HEK293 (cell line): ENCODE results near the gene ARMC8.

Source experiments
- CTCF ChIA-PET: fragments of 350-600 bp; formaldehyde crosslinking; extraction: SDS; loops from one replicate; lab custom pipeline; 2021; ENCODE audit warnings: antibody characterized with exemption; lab: Yijun Ruan, JAX
- POLR2A ChIA-PET: fragments of 300-600 bp; formaldehyde crosslinking; extraction: SDS; loops from one replicate; lab custom pipeline; 2020; ENCODE audit warnings: antibody characterized with exemption, inconsistent platforms; lab: Yijun Ruan, JAX
- H3K27ac ChIP-seq: fragments of 200-500 bp; sonication (Bioruptor generic); 2 replicates; pipeline ENCODE4 v1.5.1; 2014; ENCODE audit warnings: low read depth, low read length, control low read depth, inconsistent platforms; ENCODE audit errors: extremely low read depth
- H3K36me3 ChIP-seq, 2 experiments: fragments of 200-500 bp in 1 of 2; sonication (Bioruptor generic) in 1 of 2; 1 replicate in 1 of 2; 2 replicates in 1 of 2; pipeline ENCODE4 v1.5.1; 2014 to 2017; ENCODE audit warnings: inconsistent platforms in 2 of 2, low read length in 2 of 2; ENCODE audit not compliant: control insufficient read depth in 2 of 2, insufficient read depth in 1 of 2
- H3K4me1 ChIP-seq: fragments of 200-500 bp; sonication (Bioruptor generic); 2 replicates; pipeline ENCODE4 v1.5.1; 2014; ENCODE audit warnings: mild to moderate bottlenecking, low read length, inconsistent platforms; ENCODE audit not compliant: control insufficient read depth, insufficient read depth
- H3K4me3 ChIP-seq: 2 replicates; pipeline ENCODE4 v1.5.1; 2011; ENCODE audit warnings: low read depth, mild to moderate bottlenecking, control low read depth, low read length, moderate library complexity
- H3K9me3 ChIP-seq: fragments of 200-500 bp; sonication (Bioruptor generic); 2 replicates; pipeline ENCODE4 v1.5.1; 2014; ENCODE audit warnings: low read depth, low read length, inconsistent platforms; ENCODE audit not compliant: control insufficient read depth, insufficient read depth
- ATF2 ChIP-seq: fragments of 450-650 bp; formaldehyde crosslinking; IDR thresholded peaks from 2 replicates; pipeline ENCODE4 v1.5.1; 2016; ENCODE audit warnings: missing biosample characterization, missing genetic modification characterization, low read depth
- HOXC10 ChIP-seq: sonication (generic); formaldehyde crosslinking; IDR thresholded peaks from 2 replicates; pipeline ENCODE4 v1.8.1; 2023; ENCODE audit warnings: mild to moderate bottlenecking, missing genetic modification reagents
- KLF9 ChIP-seq: fragments of 450-650 bp; formaldehyde crosslinking; IDR thresholded peaks from 2 replicates; pipeline ENCODE4 v1.5.1; 2016; ENCODE audit warnings: missing biosample characterization, missing genetic modification characterization, low read depth
- WT1 ChIP-seq: fragments of 450-650 bp; formaldehyde crosslinking; IDR thresholded peaks from 2 replicates; pipeline ENCODE4 v1.5.1; 2016; ENCODE audit warnings: missing biosample characterization, missing genetic modification characterization
- ZBTB10 ChIP-seq: fragments of 450-650 bp; formaldehyde crosslinking; IDR thresholded peaks from 2 replicates; pipeline ENCODE4 v1.5.1; 2016; ENCODE audit warnings: missing biosample characterization, missing genetic modification characterization
- ZFP41 ChIP-seq: fragments of 450-650 bp; formaldehyde crosslinking; IDR thresholded peaks from 2 replicates; pipeline ENCODE4 v1.5.1; 2016; ENCODE audit warnings: missing biosample characterization, missing genetic modification characterization, borderline replicate concordance
- ZIC2 ChIP-seq: fragments of 450-650 bp; formaldehyde crosslinking; IDR thresholded peaks from 2 replicates; pipeline ENCODE4 v1.5.1; 2016; ENCODE audit warnings: missing biosample characterization, missing genetic modification characterization
- ZNF121 ChIP-seq: fragments of 450-650 bp; formaldehyde crosslinking; IDR thresholded peaks from 2 replicates; pipeline ENCODE4 v1.5.1; 2016; ENCODE audit warnings: missing biosample characterization, missing genetic modification characterization
- ZNF148 ChIP-seq: fragments of 450-650 bp; formaldehyde crosslinking; IDR thresholded peaks from 2 replicates; pipeline ENCODE4 v1.5.0; 2017; ENCODE audit warnings: missing biosample characterization, missing genetic modification characterization, borderline replicate concordance
- ZNF24 ChIP-seq: fragments of 450-650 bp; formaldehyde crosslinking; IDR thresholded peaks from 2 replicates; pipeline ENCODE4 v1.5.1; 2016; ENCODE audit warnings: missing biosample characterization, missing genetic modification characterization
- ZNF354C ChIP-seq: fragments of 450-650 bp; formaldehyde crosslinking; IDR thresholded peaks from 2 replicates; pipeline ENCODE4 v1.5.1; 2016; ENCODE audit warnings: missing biosample characterization, missing genetic modification characterization, low read depth, borderline replicate concordance
- ZNF366 ChIP-seq: fragments of 450-650 bp; formaldehyde crosslinking; conservative IDR thresholded peaks from 2 replicates; pipeline ENCODE4 v1.5.1; 2016; ENCODE audit warnings: missing biosample characterization, missing genetic modification characterization
- ZNF37A ChIP-seq: fragments of 450-650 bp; IDR thresholded peaks from 2 replicates; pipeline ENCODE4 v1.5.1; 2018; ENCODE audit warnings: missing biosample characterization, missing genetic modification characterization
- ZNF404 ChIP-seq: fragments of 450-650 bp; formaldehyde crosslinking; IDR thresholded peaks from 2 replicates; pipeline ENCODE4 v1.5.1; 2017; ENCODE audit warnings: missing biosample characterization, missing genetic modification characterization
- ZNF48 ChIP-seq: fragments of 450-650 bp; formaldehyde crosslinking; IDR thresholded peaks from 2 replicates; pipeline ENCODE4 v1.5.1; 2016; ENCODE audit warnings: missing biosample characterization, missing genetic modification characterization
- ZNF513 ChIP-seq: fragments of 450-650 bp; IDR thresholded peaks from 2 replicates; pipeline ENCODE4 v1.5.1; 2018; ENCODE audit warnings: missing biosample characterization, missing genetic modification characterization
- ZNF530 ChIP-seq: fragments of 450-650 bp; formaldehyde crosslinking; IDR thresholded peaks from 2 replicates; pipeline ENCODE4 v1.5.1; 2016; ENCODE audit warnings: low read depth, missing biosample characterization, missing genetic modification characterization
- ZNF544 ChIP-seq: fragments of 450-650 bp; formaldehyde crosslinking; IDR thresholded peaks from 2 replicates; pipeline ENCODE4 v1.5.0; 2017; ENCODE audit warnings: missing biosample characterization, missing genetic modification characterization
- ZNF561 ChIP-seq: fragments of 450-650 bp; IDR thresholded peaks from 2 replicates; pipeline ENCODE4 v1.5.1; 2018; ENCODE audit warnings: missing biosample characterization, missing genetic modification characterization, borderline replicate concordance
- ZNF596 ChIP-seq: fragments of 450-650 bp; IDR thresholded peaks from 2 replicates; pipeline ENCODE4 v1.5.0; 2018; ENCODE audit warnings: missing biosample characterization, mild to moderate bottlenecking, missing genetic modification characterization, moderate library complexity
- ZNF600 ChIP-seq: fragments of 450-650 bp; formaldehyde crosslinking; IDR thresholded peaks from 2 replicates; pipeline ENCODE4 v1.5.1; 2016; ENCODE audit warnings: missing biosample characterization, missing genetic modification characterization
- ZNF621 ChIP-seq: fragments of 450-650 bp; formaldehyde crosslinking; IDR thresholded peaks from 2 replicates; pipeline ENCODE4 v1.5.1; 2017; ENCODE audit warnings: missing biosample characterization, missing genetic modification characterization
- ZSCAN23 ChIP-seq: fragments of 450-650 bp; formaldehyde crosslinking; IDR thresholded peaks from 2 replicates; pipeline ENCODE4 v1.5.1; 2016; ENCODE audit warnings: missing biosample characterization, missing genetic modification characterization
- TF ChIP-seq, protein P1 (sequence below): fragments of 450-650 bp; formaldehyde crosslinking; IDR thresholded peaks from 2 replicates; pipeline ENCODE4 v1.5.1; 2016; ENCODE audit warnings: missing biosample characterization, missing genetic modification characterization
- TF ChIP-seq, protein P2 (sequence below): fragments of 450-650 bp; formaldehyde crosslinking; optimal IDR thresholded peaks from 2 replicates; pipeline ENCODE3; 2016; ENCODE audit warnings: missing biosample characterization, mild to moderate bottlenecking, missing genetic modification characterization

ARMC8 gene

DNA sequence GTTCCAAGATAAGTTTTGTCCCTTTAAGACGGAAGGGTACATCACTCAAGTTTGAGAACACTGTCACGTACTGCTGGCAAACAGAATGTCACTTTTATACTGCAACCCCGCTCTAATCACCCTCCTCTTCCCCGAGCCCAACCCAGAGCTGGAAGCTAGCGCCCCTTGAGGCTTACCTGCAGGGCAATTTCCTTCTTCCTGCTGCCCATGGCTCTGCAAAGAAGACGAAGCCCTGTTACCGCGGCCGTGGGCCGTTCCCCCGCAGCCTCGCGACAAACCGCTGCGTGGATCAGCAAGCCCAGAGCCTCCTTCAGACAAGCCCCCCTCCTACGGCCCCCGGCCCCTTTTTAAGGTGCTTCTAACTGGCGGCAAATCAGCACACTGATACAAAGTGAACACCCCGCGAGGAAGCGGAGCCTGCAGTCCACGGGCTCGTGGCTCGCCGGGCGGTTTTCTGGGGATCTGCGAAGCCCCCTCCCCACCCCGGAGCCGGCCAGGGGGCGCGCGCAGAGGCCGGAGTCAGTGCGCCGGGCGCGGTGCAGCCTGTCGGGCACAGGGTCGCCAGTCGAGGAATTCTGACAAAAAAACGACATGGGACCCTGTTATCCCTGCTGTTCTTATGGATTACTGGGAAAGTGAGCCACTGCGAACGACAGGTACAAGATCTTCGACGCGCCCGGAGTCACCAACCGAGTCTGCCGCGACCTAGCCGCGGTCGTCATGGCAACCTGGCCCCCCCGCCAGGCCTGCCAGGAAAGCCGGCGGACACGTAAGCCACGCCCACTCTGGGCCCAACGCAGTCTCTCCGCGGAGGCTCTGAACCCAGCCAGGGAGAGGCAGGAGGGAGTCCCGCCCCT is 142.3 kb downstream of the ARMC8 start, which contains the start of gene NME9:
Gene NME9 (minus strand): TSS at position 725 of the 857 bp plus-strand sequence. CDS start 516 bp downstream, at position 209.
- Histone ChIP-seq H3K9me3 (no peaks in the 10 kb centered on the region), H3K4me1 (no peaks in the 10 kb centered on the region), H3K36me3 (no peaks in the 10 kb centered on the region), H3K27ac (peak within 1 kb of the TSS; percentile 44), H3K4me3 (peak within 1 kb of the TSS; percentile 71)
- POLR2A ChIA-PET: interaction anchor here (1.4 kb wide), 1 partner anchor 21 kb away, joined by 3 read pairs; no protein-coding TSS in a partner anchor
- CTCF ChIA-PET: interaction anchor here (0.6 to 1.5 kb wide), 10 partner anchors 8 to 386 kb away, joined by 3 to 7 read pairs (median 4); partner anchors contain the start of gene DBR1
- TF ChIP-seq ZBTB10 (tag by site-specific recombination) (no peak), ZNF544 (tag by site-specific recombination) (no peak), ZNF366 (0 out of 2 replicates have a peak, but pooled peaks have one; percentile 9), ZNF621 (tag by site-specific recombination) (no peak), ZNF561 (tag by site-specific recombination) (no peak), HOXC10 (no peak), ZNF600 (tag by site-specific recombination) (peak; percentile 76), KLF9 (tag by site-specific recombination) (peak; percentile 91), ZNF148 (tag by site-specific recombination) (no peak), ZNF530 (tag by site-specific recombination) (no peak), WT1 (tag by site-specific recombination) (no peak), ZNF596 (tag by site-specific recombination) (peak; percentile 7; the same call in 1 of the 2 replicates), ZNF513 (tag by site-specific recombination) (peak; percentile 62), ZNF404 (tag by site-specific recombination) (no peak), ATF2 (tag by site-specific recombination) (no peak), ZNF48 (tag by site-specific recombination) (no peak), ZNF121 (tag by site-specific recombination) (no peak), ZFP41 (no peak), ZIC2 (peak; percentile 43), ZNF24 (tag by site-specific recombination) (no peak), ZNF354C (no peak), ZNF37A (tag by site-specific recombination) (no peak), ZSCAN23 (no peak)
- TF ChIP-seq, protein P1, sequence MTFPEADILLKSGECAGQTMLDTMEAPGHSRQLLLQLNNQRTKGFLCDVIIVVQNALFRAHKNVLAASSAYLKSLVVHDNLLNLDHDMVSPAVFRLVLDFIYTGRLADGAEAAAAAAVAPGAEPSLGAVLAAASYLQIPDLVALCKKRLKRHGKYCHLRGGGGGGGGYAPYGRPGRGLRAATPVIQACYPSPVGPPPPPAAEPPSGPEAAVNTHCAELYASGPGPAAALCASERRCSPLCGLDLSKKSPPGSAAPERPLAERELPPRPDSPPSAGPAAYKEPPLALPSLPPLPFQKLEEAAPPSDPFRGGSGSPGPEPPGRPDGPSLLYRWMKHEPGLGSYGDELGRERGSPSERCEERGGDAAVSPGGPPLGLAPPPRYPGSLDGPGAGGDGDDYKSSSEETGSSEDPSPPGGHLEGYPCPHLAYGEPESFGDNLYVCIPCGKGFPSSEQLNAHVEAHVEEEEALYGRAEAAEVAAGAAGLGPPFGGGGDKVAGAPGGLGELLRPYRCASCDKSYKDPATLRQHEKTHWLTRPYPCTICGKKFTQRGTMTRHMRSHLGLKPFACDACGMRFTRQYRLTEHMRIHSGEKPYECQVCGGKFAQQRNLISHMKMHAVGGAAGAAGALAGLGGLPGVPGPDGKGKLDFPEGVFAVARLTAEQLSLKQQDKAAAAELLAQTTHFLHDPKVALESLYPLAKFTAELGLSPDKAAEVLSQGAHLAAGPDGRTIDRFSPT (tag by site-specific recombination): peak; percentile 33; the same call in 1 of the 2 replicates
- TF ChIP-seq, protein P2, sequence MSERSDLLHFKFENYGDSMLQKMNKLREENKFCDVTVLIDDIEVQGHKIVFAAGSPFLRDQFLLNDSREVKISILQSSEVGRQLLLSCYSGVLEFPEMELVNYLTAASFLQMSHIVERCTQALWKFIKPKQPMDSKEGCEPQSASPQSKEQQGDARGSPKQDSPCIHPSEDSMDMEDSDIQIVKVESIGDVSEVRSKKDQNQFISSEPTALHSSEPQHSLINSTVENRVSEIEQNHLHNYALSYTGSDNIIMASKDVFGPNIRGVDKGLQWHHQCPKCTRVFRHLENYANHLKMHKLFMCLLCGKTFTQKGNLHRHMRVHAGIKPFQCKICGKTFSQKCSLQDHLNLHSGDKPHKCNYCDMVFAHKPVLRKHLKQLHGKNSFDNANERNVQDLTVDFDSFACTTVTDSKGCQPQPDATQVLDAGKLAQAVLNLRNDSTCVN (tag by site-specific recombination): peak; percentile 66
